IMR-90 (cell line): ENCODE results near the gene PROCR.

Experiments
- CTCF ChIP-seq: conservative IDR thresholded peaks from 2 replicates; pipeline ENCODE4 v1.5.1; 2012; ENCODE audit warnings: mild to moderate bottlenecking, low read depth, low read length, improper control_type of control experiment
- MAZ ChIP-seq: IDR thresholded peaks from 2 replicates; pipeline ENCODE4 v1.6.1; 2012; ENCODE audit warnings: low read depth, mild to moderate bottlenecking, low read length, improper control_type of control experiment, moderate library complexity, borderline replicate concordance

DNA sequence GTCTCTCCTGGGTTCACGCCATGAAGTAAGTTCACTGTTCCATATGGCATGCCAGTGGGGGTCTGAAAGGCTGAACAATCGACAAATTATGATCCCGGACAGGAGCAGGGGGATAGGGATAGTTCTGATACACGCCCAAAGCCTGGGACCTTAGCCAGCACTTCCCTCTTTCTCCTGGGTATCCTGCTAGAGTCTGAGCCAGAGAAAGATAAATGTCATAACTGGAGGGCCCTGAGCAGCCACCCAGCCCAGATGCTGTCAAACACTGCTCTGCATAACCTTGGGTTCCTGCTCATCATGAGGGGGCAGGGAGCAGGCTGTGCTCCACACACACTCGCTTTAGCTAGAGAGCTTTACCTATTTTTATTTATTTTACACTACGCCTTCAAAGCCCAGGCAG lies 37.0 kb upstream of the PROCR start:
- TF ChIP-seq CTCF (no peak), MAZ (no peak)
